GM18870 (cell line): Measurements from ENCODE around the gene VPS8.

ENCODE experiments used
- ATAC-seq: cut with Tn5 transposase; IDR thresholded peaks from one replicate; pipeline ENCODE4 v1.9.1; 2021; ENCODE audit warnings: moderate library complexity; ENCODE audit not compliant: unreplicated experiment

VPS8 gene, protein sequence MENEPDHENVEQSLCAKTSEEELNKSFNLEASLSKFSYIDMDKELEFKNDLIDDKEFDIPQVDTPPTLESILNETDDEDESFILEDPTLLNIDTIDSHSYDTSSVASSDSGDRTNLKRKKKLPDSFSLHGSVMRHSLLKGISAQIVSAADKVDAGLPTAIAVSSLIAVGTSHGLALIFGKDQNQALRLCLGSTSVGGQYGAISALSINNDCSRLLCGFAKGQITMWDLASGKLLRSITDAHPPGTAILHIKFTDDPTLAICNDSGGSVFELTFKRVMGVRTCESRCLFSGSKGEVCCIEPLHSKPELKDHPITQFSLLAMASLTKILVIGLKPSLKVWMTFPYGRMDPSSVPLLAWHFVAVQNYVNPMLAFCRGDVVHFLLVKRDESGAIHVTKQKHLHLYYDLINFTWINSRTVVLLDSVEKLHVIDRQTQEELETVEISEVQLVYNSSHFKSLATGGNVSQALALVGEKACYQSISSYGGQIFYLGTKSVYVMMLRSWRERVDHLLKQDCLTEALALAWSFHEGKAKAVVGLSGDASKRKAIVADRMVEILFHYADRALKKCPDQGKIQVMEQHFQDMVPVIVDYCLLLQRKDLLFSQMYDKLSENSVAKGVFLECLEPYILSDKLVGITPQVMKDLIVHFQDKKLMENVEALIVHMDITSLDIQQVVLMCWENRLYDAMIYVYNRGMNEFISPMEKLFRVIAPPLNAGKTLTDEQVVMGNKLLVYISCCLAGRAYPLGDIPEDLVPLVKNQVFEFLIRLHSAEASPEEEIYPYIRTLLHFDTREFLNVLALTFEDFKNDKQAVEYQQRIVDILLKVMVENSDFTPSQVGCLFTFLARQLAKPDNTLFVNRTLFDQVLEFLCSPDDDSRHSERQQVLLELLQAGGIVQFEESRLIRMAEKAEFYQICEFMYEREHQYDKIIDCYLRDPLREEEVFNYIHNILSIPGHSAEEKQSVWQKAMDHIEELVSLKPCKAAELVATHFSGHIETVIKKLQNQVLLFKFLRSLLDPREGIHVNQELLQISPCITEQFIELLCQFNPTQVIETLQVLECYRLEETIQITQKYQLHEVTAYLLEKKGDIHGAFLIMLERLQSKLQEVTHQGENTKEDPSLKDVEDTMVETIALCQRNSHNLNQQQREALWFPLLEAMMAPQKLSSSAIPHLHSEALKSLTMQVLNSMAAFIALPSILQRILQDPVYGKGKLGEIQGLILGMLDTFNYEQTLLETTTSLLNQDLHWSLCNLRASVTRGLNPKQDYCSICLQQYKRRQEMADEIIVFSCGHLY (N-terminal part only)

DNA sequence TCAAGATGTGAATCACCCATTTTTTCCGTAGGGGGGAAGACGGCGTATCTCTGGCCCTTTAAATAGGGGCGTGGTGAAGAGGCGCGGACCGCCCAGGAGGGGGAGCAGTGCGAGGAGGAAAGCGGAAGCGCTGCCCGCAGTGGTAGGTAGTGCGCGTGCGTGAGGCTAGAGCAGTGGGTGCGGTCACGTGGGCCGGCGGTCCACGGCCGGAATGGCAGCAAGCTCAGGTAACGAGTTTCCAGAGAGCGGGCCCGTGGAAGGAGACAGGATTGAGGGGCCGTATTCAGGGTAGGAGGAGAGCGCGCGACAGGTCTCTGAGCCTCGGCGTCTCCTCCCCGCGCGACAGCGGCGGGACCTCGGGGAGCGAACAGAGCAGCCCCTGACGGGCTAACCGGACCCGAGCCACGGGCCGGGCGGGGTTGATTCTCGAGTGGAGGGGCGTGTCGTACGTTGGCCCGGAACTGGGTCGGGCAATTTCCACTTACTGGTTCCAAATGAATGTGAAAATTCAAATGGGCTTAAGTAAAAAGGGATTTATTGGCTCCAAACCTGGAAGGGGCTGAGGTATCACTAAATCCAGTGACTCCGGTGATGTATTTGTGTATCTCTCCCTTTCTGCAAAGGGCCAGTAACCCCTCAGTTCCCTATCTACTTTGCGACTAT, at the start of gene VPS8:
VPS8 (plus strand) TSS at position 168 of the 663 bp plus-strand sequence. CDS start 12,467 bp downstream, outside the sequence.
- ATAC-seq, result peak; percentile 77

DNA sequence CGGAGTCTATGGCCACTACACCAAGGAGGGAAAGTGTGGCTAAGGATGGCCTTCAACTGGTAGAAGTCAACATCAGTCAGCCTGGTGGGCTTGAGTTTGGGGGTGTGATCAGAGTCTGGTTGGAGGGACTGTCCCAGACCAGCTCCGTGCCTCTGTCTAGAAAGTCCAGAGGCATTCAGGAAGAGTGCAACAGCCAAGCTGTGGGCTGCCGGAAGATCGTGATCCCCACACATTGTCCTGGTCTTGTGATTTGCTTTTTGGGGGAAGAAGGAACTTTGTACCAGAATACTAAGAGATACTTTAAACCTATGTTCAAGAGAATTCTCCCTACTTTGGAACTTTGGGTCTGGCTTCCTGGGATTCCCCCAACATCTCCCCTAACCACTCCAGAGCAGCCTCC, 47.8 kb upstream of the VPS8 start:
- ATAC-seq, result no peak

DNA sequence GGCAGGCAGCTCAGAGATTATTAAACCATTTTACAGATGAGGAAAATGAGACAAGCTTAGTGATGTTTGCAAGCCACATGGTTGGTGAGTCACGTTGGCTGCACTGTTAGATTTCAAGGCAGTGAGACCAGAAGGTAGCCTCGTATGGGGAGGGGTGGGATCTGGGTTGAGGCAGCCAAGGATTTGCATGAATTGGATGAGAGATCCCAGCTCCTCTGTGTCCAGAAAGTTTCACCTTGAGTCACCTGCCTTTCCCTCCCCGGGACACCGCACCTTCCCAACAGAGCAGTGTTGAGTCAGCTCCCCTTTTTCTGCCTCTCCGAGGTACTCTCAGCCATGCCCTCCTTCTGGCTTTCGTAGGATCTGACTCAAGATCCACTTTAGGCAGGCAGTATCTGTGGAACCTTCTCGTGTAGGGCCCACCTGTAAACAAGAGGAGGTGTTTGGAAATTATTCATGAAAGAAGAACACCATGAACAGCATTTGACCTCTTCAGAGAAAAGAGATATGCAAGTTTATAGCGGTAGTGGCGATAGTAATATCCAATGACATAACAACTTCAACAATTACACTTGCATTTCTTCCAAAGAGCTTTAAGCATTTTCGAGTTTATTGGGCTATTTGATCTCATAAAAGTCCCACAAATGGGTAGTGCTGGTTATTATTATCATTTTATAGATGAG, 46.8 kb upstream of the VPS8 start:
- no peak for ATAC-seq

DNA sequence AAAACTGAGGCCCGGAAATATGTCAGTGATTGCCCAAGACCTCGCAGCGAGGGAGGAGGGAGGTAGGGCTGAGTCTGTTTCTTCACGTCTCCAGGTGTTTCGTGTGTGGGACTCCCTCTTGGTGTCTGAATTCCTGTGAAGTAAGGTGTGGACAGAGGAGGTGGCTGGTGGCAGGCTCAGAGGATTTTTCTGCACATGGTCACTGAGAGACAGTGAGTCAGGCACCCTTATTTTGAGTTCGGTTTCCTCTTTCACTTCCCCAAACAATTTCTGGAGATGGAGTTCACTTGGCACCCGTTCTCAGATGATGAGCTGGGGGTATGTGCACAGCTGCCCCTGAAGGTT, 46.3 kb upstream of the VPS8 start:
- no peak for ATAC-seq

DNA sequence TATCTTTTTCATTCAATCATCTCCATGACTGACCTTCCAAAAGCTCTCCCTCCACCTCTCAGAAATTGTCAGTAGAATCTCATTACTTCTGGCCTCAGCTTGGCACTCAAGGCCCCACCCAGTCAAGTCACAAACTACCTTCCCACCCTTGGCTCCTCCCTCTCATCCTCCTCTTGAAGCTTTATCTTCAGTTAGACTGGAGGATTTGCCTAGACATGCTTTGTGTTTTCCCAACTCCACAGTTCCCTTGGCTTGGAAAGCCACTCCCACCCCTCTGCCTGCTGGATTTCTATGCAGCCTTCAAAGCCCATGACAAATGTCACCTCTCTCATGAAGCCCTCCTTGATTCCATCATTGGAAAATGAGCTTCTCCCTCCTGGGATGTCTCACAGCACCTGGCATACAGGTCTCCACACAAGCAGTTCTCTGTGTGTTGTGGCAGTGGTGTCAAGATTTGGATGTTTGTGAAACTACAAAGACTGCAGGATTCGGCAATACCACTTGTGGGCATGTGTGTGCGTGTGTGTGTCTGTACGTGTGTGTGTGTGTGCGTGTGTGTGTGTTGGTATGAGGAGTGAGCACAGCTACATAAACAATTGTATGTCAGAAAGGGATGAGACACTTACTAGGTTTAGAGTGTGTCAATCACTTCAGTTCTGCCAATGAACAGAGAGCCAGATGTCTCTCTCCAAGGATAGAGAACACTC, 45.3 kb upstream of the VPS8 start:
- ATAC-seq, result no peak

DNA sequence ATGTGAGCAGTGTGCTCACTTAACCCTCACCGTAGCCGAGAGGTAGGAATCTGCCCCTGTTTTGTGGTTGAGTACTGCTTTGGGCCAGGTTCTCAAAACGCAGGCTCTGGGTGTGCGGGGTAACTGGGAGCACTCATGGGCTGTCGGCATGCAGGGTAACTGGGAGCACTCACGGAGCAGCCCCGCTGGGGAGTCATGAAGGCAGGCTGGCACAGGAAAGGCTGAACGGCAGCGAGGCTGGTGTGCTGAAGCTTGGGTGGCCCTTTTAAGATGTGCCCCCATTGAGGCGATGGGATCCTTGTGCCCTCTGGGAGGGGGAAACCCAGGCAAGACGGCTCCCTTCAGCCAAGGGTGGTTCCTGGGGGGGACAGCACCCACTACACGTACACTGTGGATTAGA, 44.6 kb upstream of the VPS8 start:
- no peak for ATAC-seq

DNA sequence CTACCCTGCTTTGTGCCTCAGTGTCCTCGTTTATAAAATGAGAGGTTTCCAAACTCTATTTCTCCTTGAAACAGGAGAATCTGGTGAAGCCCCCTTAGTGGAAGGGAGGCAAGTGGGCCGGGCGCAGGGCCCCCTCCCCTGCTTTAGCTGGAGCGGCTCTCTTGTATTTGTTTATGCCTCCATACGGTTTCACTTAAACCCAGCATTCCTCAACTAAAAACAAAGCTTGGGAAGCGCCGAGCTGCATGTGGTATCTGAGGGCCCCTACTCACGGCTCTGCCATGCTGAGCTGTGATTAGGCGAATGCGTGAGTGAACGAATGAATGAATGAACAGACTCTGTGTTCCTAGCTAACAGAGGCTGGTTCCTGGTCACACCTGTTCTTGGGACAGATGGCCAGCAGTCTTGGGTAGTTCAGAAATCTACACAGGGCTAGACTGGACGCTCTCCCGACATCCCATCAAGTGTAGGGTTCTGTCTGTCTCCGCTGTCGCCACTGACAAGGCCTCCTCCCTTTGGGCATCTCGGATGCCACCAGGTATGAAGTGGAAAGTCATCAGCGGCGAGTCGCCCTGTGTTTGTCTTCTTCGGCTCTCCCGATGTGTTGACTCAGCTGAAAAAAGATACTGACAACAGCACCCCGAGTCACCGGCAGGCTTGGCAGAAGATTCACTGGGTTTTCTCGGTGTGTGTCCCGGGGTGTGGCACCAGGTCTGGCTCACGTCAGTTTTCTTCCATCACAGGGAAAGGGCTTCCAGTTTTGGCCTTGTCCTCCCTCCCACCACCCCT, 42.4 kb upstream of the VPS8 start:
- ATAC-seq, result no peak

DNA sequence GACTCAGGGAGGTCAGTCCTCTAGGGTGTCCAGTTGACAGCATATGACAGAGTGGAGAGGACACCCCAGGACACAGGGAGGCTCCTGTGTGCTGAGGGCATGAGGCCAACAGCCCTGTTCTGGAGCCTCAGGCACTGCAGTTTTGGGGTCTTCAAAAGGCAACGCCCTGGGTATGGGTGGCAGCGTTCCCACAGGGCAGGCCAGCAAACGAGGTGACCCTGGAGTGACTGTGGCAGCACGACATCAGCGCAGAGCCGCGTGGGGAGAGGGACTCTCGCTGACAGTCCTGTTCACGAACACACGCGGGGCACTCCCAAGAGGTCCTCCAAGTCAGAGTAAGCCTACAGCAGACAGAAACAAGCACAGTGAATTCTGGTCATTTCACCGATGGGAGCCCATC, 41.4 kb upstream of the VPS8 start:
- ATAC-seq, result no peak

DNA sequence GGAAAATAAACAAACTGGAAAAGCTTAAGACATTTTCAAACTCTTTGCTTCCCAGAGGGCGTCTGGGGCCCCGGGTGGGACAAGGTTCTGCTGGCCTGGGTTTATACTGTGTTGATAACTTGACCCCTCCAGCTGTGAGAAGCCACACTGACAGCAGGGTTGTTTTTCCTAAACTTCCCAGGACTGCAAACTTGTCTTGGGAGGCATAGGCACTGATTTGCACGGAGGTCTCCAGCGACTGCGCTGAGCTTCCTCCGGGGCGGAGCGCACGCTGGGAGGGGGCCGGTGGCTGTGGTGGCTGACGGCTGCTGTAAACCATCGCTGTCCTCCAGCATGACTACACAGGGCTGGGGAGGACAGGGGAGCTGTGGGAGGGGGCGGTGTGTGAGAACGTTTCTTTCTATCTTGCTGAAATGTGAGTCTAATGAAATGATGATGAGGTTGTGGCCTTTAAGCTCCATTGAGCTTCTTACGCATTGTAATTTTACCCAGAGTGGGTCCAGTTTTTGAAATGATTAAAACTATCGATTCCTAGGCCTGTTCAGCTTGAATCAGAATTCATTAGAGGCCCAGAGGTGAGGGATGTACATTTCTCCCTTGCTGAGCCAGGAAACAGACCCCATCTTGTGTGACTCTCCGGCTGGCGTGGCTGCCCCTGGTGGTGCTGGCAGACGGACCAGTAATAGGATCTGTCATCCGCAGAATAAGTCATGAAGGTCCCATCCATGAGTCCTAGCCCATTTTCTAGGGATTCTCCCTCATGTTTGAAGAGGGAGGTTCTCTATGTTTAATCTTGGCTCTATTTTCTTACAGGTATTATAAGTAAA, 40.5 kb upstream of the VPS8 start:
- ATAC-seq, result no peak

DNA sequence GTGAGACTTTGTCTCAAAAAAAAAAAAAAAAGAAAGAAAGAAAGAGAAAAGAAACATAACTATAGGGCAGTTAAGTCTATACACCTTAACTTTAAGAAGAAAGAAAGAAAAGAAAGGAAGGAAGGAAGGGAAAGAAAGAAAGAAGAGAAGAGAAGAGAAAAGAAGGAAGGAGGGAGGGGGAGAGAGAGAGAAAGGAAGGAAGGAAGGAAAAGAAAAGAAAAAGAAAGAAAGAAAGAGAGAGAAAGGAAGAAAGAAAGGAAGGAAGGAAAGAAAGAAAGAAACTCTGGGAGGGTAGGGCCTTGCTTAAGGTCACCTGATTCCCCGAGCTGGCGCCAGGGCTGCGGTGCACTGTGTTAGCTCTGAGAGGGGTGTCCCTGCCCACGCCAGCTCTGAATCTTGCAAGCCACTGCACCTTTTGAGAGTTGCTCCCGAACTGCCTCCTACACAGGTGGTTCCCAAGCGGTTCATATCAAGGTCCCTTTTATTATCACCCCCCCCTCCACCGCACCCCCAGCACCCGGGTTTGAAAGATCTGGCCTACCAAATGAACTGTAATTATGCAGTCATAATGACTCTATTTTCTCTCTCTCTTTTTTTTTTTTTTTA, 39.2 kb upstream of the VPS8 start:
- ATAC-seq, result no peak

DNA sequence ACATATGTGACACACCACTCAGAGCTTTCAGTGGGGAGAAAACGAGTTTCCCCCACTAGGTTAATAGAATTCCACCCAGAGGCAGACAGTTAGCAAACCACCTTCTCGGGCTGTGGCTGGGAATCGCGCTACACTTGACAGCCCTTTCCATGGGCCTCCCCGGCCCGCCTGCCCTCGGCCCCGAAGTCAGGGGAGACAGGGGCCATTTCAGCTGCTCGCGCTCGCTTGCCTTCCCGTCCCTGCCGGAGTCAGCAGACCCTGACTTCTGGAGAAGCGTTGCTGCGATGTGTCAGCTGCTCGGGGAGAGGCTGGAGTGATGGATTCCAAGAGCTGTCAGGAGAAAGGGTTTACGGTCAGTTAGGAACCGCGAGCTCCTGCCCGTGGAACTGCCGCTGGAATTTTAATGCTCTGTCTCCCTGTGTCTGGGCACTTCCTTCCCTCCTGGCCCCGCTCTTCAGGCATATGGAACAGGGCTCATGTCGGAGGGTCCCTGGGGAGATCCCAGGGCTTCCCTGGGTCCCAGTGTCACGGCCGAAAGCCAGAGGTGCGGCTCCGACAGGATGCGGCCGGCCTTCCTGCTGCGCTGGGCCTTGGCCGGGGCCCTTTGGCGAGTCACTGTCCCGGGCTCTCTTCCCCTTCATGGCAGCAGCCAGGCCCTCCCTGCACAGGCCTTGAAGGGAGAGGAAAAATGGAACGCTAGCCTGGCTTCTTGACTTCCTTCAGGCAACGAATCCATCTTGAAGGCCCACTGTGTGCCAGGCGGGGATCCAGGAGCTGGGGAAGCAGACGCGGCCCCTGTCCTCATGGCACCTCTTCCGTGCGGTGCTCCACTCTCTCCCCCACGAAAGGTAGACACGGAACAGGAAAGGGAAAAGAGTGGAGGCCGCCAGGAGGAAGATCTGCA, 38.4 kb upstream of the VPS8 start:
- ATAC-seq, result no peak

DNA sequence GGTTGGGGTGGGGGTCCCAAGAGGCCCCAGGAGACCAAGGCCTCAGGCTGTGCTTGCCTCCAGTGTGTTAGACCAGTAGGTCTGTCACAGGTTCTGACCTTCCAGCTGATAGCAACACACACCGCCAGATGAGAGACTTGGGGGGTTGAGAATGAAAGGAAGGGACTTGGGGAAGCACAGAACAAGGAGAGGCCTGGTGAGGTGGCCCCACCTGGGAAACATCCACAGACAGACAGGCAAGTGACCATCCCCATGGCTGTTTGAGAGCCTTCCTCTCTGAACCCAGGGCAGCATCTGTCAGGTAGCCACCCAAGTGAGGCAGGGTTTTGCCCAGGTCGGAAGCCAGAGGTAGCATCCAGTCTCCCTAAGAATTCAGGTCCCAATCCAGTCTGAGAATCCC, 35.0 kb upstream of the VPS8 start:
- ATAC-seq, result no peak

DNA sequence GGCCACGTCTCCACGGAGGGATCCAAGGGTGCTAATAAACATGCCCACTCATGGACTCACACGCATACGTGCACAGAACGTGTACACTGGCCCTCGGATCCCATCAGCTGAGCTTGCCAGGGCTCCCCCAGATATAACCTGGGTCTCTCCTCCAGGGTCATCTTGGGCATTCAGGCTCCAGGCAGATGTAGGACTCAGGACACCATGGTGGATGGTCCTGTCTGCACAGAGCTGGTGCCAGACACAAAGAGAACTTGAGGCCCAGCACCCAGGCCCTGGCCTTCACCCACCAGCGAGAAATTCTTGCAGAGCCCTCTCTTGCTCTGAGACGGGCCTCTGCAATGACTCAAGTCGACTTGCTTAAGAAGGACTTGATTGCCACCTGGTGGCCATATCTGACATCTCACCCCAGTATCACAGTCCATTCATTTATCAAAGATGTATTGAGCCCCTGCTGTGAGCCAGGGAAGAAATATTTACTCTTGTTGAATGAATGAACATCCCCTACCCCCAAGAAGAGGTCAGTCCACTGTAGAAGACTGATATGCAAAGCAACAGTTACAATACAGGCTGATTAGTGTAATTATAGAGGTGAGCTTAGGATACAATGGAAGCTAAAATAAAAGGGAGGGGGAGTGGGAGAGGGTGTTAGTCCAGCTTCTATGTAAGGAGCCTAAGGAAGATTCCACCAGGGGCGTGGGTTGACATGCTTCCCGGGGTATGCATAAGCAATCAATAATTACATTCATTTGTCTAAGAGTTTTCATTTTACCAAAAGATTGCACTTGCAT, 34.2 kb upstream of the VPS8 start:
- peak; percentile 69 for ATAC-seq

DNA sequence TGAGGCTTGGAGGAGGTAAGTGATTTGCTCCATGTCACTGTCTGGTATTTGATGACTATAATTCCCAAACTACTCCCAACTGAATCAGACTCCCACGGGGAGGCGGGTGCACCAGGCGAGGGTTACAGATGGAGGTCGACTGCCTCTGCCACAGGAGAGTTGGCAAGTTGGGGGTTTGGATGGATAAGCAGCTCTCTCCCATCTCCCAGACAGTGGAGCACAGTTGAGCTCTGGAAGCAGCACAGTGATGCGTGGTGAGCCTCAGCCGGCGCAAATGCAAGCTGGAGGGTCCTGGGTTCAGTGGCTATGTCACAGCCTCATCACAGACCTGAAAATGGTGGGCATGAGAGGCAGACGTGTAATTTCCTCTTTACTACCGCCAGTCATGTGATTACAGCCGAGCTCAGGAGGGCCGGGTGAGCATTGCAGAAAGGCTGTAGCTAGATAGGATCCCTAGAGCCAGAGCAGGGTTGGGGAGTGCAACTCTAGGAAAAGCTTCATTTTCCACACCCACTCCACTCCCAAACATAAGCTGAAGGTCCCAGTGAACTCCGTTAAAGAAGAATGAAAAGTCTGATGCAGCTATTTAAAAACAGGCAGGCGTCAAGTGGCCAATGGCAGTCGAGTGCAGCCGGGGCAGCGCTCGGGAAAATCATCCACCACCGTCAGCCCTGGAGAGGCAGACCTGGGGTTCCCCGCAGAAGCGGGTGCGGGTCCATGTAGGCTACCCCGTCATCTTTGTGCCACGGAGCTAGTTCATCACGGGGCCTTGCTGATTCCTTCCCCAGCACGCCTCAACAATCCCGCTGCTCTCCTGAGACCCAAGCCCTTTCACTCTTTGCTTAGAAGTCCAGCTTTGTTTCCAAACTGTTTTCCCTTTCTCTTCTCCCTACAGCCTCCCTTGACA, 33.3 kb upstream of the VPS8 start:
- no peak for ATAC-seq
